ENCODE measurements around the gene C16orf95. TPM values are rescaled to one million over a fixed set of nuclear protein-coding genes. Genes with fewer than 3 reads are reported as not detected.

C16orf95 gene
- total RNA-seq, 1 experiment from 2014 or later = 6.0 TPM

DNA sequence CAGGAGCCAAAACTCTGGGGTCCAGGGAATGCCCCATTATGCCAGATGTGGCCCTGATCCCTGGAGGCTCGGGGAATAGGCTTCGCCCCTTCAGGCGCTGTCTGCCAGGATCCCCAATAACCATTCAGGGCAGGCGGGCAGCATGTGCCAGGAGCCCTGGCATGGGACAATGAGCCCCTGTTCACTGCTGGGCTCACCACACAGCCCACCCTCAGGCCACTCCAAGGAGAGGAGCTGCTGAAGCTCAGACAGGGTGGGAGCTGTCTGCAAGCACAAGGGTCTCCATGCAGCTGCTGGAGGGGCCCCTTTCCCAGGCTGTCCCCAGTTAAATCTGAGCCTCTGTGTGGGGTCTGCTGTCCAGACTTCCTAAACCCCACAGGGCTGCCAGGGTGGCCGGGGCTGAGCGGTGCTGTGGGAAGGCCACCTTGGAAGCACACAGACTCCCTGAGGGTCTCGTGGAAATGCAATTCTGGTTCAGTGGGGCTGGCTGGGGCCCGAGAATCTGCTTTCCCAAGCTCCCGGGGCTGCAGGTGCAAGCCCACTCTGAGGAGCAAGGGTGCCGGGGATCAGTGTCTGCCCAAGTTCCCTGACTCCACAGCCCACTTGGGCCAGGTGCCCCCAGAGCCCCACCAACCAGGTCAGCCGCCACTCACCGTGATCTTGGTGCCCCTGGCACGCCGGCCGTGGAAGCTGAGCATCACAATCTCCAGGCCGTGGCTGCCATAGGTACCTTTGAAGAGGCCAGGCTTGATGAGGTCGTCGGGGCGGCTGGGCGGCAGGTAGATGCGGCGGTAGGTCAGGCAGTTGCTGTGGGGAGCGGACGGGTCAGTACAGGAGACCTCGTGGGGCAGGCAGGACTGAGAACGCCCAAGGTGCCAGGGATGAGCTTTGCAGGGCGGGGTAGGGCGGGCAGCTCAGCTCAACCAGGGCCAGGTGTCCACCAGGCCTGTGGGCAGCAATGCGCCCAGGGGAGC is 17.7 kb upstream of the C16orf95 start:
- POLR2A ChIA-PET = no interaction called here
- TF ChIP-seq, protein P1, sequence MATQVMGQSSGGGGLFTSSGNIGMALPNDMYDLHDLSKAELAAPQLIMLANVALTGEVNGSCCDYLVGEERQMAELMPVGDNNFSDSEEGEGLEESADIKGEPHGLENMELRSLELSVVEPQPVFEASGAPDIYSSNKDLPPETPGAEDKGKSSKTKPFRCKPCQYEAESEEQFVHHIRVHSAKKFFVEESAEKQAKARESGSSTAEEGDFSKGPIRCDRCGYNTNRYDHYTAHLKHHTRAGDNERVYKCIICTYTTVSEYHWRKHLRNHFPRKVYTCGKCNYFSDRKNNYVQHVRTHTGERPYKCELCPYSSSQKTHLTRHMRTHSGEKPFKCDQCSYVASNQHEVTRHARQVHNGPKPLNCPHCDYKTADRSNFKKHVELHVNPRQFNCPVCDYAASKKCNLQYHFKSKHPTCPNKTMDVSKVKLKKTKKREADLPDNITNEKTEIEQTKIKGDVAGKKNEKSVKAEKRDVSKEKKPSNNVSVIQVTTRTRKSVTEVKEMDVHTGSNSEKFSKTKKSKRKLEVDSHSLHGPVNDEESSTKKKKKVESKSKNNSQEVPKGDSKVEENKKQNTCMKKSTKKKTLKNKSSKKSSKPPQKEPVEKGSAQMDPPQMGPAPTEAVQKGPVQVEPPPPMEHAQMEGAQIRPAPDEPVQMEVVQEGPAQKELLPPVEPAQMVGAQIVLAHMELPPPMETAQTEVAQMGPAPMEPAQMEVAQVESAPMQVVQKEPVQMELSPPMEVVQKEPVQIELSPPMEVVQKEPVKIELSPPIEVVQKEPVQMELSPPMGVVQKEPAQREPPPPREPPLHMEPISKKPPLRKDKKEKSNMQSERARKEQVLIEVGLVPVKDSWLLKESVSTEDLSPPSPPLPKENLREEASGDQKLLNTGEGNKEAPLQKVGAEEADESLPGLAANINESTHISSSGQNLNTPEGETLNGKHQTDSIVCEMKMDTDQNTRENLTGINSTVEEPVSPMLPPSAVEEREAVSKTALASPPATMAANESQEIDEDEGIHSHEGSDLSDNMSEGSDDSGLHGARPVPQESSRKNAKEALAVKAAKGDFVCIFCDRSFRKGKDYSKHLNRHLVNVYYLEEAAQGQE (IDR thresholded peaks at IDR 0.05; ENCODE audit: insufficient read depth in 1 of 2, low read depth in 2 of 2, low read length in 1 of 2) = no peak
- TF ChIP-seq SIN3A (IDR thresholded peaks at IDR 0.05; ENCODE audit: borderline replicate concordance, insufficient read depth, low read depth, low read length) (no peak), POLR2AphosphoS5 (IDR thresholded peaks at IDR 0.05; ENCODE audit: low read depth, low read length) (no peak), TCF7L2 (IDR thresholded peaks at IDR 0.05; ENCODE audit: low read depth, low read length) (no peak)
- TF ChIP-seq, protein P2, sequence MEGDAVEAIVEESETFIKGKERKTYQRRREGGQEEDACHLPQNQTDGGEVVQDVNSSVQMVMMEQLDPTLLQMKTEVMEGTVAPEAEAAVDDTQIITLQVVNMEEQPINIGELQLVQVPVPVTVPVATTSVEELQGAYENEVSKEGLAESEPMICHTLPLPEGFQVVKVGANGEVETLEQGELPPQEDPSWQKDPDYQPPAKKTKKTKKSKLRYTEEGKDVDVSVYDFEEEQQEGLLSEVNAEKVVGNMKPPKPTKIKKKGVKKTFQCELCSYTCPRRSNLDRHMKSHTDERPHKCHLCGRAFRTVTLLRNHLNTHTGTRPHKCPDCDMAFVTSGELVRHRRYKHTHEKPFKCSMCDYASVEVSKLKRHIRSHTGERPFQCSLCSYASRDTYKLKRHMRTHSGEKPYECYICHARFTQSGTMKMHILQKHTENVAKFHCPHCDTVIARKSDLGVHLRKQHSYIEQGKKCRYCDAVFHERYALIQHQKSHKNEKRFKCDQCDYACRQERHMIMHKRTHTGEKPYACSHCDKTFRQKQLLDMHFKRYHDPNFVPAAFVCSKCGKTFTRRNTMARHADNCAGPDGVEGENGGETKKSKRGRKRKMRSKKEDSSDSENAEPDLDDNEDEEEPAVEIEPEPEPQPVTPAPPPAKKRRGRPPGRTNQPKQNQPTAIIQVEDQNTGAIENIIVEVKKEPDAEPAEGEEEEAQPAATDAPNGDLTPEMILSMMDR (IDR thresholded peaks at IDR 0.05) = no peak
- no peak overlapping the region for H3K27ac ChIP-seq (ENCODE audit: low read length)
- H3K27me3 ChIP-seq (ENCODE audit: control insufficient read depth, insufficient read depth, low read length) = no peaks in the 10 kb centered on the region
- no peaks in the 10 kb centered on the region for H3K9me3 ChIP-seq (ENCODE audit: control insufficient read depth, insufficient read depth, low read depth, low read length)
- H3K36me3 ChIP-seq (ENCODE audit: control insufficient read depth, insufficient read depth, low read length) = no peaks in the 10 kb centered on the region
- no peaks in the 10 kb centered on the region for H3K4me1 ChIP-seq (ENCODE audit: control insufficient read depth, insufficient read depth, low read length)
- H3K4me3 ChIP-seq (ENCODE audit: low read depth in 2 of 2, low read length in 2 of 2) = no peak overlapping the region
- BruUV-seq (replicated peaks) = no TSS peak
- intact Hi-C loops (cut with micrococcal nuclease; ENCODE audit: unreplicated experiment) = no loop called here
- in situ Hi-C loops (cut with HindIII; ENCODE audit: low pct_unique_long_range_greater_than_20kb, low sequenced_read_pairs) = no loop called here
- ATAC-seq = no peak
- CTCF ChIA-PET = interaction anchor here (0.6 kb wide), 1 partner anchor 130 kb away, joined by 3 read pairs; no protein-coding TSS in a partner anchor
- DNase-seq (ENCODE audit: low read depth, low spot score) = no peak

DNA sequence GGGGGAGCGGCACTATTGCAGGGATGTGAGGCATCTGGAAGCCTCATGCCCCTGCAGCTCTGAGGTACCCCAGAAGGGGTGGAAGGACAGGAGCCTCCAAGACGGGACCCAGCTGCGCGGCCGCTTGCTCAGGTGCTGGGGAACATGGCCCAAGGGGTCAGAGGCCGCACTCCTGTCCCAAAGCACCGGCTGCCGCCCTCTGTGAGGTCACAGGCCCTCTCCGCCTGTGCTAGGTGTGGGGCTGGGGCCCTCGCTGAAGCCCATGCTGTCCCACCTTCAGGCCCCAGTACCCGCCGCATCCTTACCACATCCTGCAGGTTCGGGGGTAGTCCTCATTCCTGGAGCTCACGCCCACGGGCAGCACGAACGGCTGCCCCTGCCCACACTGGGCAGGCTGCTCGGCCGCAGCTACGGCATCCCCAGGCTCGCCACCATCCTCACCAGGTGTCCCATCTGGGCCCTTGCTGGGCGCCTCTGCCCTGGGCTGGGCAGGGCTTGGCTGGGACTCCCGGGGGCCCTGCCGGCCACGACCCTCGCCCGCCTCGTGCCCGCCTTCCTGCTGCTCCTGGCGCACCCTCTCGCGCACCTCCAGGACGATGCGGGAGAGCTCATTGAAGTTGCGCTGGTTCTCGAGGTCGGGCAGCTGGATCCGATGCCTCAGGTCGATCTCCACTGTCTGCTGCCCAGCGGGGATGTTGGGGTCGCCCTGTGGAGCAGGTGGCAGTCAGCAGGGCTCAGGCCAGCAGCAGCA is 16.6 kb upstream of the C16orf95 start:
- H3K4me3 ChIP-seq (ENCODE audit: low read depth in 2 of 2, low read length in 2 of 2) = no peak overlapping the region
- CTCF ChIA-PET = no interaction called here
- intact Hi-C loops (cut with micrococcal nuclease; ENCODE audit: unreplicated experiment) (no loop called here), in situ Hi-C loops (cut with HindIII; ENCODE audit: low pct_unique_long_range_greater_than_20kb, low sequenced_read_pairs) (no loop called here)
- ATAC-seq = no peak
- H3K36me3 ChIP-seq (ENCODE audit: control insufficient read depth, insufficient read depth, low read length) = no peaks in the 10 kb centered on the region
- BruUV-seq (replicated peaks) = no TSS peak
- no peak for TF ChIP-seq POLR2AphosphoS5 (IDR thresholded peaks at IDR 0.05; ENCODE audit: low read depth, low read length)
- TF ChIP-seq TCF7L2 (IDR thresholded peaks at IDR 0.05; ENCODE audit: low read depth, low read length) = no peak
- H3K27ac ChIP-seq (ENCODE audit: low read length) = no peak overlapping the region
- H3K9me3 ChIP-seq (ENCODE audit: control insufficient read depth, insufficient read depth, low read depth, low read length) = no peaks in the 10 kb centered on the region
- H3K27me3 ChIP-seq (ENCODE audit: control insufficient read depth, insufficient read depth, low read length) = no peaks in the 10 kb centered on the region
- DNase-seq (ENCODE audit: low read depth, low spot score) = no peak
- no peaks in the 10 kb centered on the region for H3K4me1 ChIP-seq (ENCODE audit: control insufficient read depth, insufficient read depth, low read length)
- POLR2A ChIA-PET = no interaction called here
